NB4 (cell line): ENCODE measurements around the gene CD2AP.

ENCODE experiments used
- POLR2A ChIP-seq: IDR thresholded peaks from 2 replicates; pipeline ENCODE4 v1.6.1; 2011; ENCODE audit warnings: mild to moderate bottlenecking; ENCODE audit not compliant: insufficient read length; ENCODE audit errors: extremely low read depth
- TF ChIP-seq, protein P1 (sequence below): IDR thresholded peaks from one replicate; pipeline ENCODE4 v1.5.1; 2012; ENCODE audit warnings: low read depth, low read length

DNA sequence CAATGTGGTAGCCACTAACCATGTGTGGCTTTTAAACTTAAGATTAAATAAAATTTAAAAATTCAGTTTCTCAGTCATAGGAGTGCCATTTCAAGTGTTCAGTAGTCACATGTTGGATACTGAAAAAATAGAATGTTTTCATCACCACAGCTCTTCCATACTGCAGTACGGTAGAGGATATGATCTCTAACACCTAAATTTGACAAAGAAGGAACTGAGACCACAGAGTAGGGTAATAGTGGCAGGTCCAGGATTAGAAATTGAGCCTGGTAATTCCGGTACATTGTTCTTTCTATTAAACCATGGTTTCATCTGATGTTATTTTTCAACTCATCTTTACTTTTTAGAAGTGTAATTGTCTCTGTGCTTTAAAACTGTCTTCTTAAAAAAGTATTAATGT lies 104.0 kb downstream of the CD2AP start:
- TF ChIP-seq, protein P1, sequence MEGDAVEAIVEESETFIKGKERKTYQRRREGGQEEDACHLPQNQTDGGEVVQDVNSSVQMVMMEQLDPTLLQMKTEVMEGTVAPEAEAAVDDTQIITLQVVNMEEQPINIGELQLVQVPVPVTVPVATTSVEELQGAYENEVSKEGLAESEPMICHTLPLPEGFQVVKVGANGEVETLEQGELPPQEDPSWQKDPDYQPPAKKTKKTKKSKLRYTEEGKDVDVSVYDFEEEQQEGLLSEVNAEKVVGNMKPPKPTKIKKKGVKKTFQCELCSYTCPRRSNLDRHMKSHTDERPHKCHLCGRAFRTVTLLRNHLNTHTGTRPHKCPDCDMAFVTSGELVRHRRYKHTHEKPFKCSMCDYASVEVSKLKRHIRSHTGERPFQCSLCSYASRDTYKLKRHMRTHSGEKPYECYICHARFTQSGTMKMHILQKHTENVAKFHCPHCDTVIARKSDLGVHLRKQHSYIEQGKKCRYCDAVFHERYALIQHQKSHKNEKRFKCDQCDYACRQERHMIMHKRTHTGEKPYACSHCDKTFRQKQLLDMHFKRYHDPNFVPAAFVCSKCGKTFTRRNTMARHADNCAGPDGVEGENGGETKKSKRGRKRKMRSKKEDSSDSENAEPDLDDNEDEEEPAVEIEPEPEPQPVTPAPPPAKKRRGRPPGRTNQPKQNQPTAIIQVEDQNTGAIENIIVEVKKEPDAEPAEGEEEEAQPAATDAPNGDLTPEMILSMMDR, result no peak
- no peak for TF ChIP-seq POLR2A
